ENCODE measurements around the gene HRH2.

The HRH2 gene

DNA sequence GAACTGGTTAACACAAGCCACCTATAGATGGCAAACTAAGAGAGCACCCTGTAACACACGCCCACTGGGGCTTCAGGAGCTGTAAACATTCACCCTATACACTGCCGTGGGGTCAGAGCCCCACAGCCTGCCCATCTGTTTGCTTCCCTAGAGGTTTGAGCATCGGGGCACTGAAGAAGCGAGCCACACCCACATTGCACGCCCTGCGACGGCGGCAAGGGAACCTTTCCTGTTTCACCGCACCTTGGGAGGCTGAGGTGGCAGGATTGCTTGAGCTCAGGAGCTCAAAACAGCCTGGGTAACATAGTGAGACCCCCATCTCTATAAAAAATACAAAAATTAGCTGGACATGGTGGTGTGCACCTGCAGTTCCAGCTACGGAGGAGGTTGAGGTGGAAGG is 76.6 kb downstream of the HRH2 start:
- Histone ChIP-seq H3K9me2 (replicated peaks; ENCODE audit: control insufficient read depth, low read length) (no peaks in the 10 kb centered on the region), H3K9me3 (ENCODE audit: control insufficient read depth, insufficient read depth, low read length) (no peaks in the 10 kb centered on the region), H3K27me3 (ENCODE audit: control insufficient read depth, low read length) (no peaks in the 10 kb centered on the region), H3K27ac (ENCODE audit: low read depth, low read length) (no peak overlapping the region), H3K4me2 (ENCODE audit: low read length) (no peak overlapping the region), H4K20me1 (ENCODE audit: control insufficient read depth, insufficient read depth, low read depth, low read length) (no peaks in the 10 kb centered on the region), H3K4me3 (ENCODE audit: low read length) (no peak overlapping the region), H3K4me1 (ENCODE audit: control insufficient read depth, low read length) (no peaks in the 10 kb centered on the region), H3K36me3 (ENCODE audit: control insufficient read depth, low read length) (no peaks in the 10 kb centered on the region), H3K79me2 (ENCODE audit: control insufficient read depth, low read length) (no peaks in the 10 kb centered on the region), H3F3A (ENCODE audit: control insufficient read depth, insufficient read depth) (no peaks in the 10 kb centered on the region)
- TF ChIP-seq EZH2phosphoT487 (IDR thresholded peaks at IDR 0.05; ENCODE audit: borderline replicate concordance, low read length), result no peak
- TF ChIP-seq, protein P1, sequence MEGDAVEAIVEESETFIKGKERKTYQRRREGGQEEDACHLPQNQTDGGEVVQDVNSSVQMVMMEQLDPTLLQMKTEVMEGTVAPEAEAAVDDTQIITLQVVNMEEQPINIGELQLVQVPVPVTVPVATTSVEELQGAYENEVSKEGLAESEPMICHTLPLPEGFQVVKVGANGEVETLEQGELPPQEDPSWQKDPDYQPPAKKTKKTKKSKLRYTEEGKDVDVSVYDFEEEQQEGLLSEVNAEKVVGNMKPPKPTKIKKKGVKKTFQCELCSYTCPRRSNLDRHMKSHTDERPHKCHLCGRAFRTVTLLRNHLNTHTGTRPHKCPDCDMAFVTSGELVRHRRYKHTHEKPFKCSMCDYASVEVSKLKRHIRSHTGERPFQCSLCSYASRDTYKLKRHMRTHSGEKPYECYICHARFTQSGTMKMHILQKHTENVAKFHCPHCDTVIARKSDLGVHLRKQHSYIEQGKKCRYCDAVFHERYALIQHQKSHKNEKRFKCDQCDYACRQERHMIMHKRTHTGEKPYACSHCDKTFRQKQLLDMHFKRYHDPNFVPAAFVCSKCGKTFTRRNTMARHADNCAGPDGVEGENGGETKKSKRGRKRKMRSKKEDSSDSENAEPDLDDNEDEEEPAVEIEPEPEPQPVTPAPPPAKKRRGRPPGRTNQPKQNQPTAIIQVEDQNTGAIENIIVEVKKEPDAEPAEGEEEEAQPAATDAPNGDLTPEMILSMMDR (IDR thresholded peaks at IDR 0.05; ENCODE audit: low read depth, low read length, poor library complexity, severe bottlenecking), result no peak

GRCh38 chr5:175735701-175736100 is 77.8 kb downstream of the HRH2 start:
- Histone ChIP-seq H3K79me2 (ENCODE audit: control insufficient read depth, low read length) (no peaks in the 10 kb centered on the region), H3K27me3 (ENCODE audit: control insufficient read depth, low read length) (peaks cover 4% of the 10 kb centered on the region), H3K4me2 (ENCODE audit: low read length) (no peak overlapping the region), H3F3A (ENCODE audit: control insufficient read depth, insufficient read depth) (no peaks in the 10 kb centered on the region), H3K27ac (ENCODE audit: low read depth, low read length) (no peak overlapping the region), H3K9me2 (replicated peaks; ENCODE audit: control insufficient read depth, low read length) (no peaks in the 10 kb centered on the region), H4K20me1 (ENCODE audit: control insufficient read depth, insufficient read depth, low read depth, low read length) (no peaks in the 10 kb centered on the region), H3K9me3 (ENCODE audit: control insufficient read depth, insufficient read depth, low read length) (no peaks in the 10 kb centered on the region), H3K36me3 (ENCODE audit: control insufficient read depth, low read length) (no peaks in the 10 kb centered on the region), H3K4me3 (ENCODE audit: low read length) (no peak overlapping the region), H3K4me1 (ENCODE audit: control insufficient read depth, low read length) (no peaks in the 10 kb centered on the region)
- TF ChIP-seq, protein P1 (IDR thresholded peaks at IDR 0.05; ENCODE audit: low read depth, low read length, poor library complexity, severe bottlenecking), result no peak
- TF ChIP-seq EZH2phosphoT487 (IDR thresholded peaks at IDR 0.05; ENCODE audit: borderline replicate concordance, low read length), result no peak

- Histone ChIP-seq H3K4me2 (ENCODE audit: low read length) (no peak overlapping the region), H3K79me2 (ENCODE audit: control insufficient read depth, low read length) (no peaks in the 10 kb centered on the region), H4K20me1 (ENCODE audit: control insufficient read depth, insufficient read depth, low read depth, low read length) (no peaks in the 10 kb centered on the region), H3K27ac (ENCODE audit: low read depth, low read length) (no peak overlapping the region), H3K4me3 (ENCODE audit: low read length) (no peak overlapping the region), H3K4me1 (ENCODE audit: control insufficient read depth, low read length) (no peaks in the 10 kb centered on the region), H3K27me3 (ENCODE audit: control insufficient read depth, low read length) (peaks cover 7% of the 10 kb centered on the region), H3K9me3 (ENCODE audit: control insufficient read depth, insufficient read depth, low read length) (no peaks in the 10 kb centered on the region), H3K36me3 (ENCODE audit: control insufficient read depth, low read length) (no peaks in the 10 kb centered on the region), H3K9me2 (replicated peaks; ENCODE audit: control insufficient read depth, low read length) (no peaks in the 10 kb centered on the region), H3F3A (ENCODE audit: control insufficient read depth, insufficient read depth) (no peaks in the 10 kb centered on the region)
- TF ChIP-seq, protein P1 (IDR thresholded peaks at IDR 0.05; ENCODE audit: low read depth, low read length, poor library complexity, severe bottlenecking), result no peak
- no peak for TF ChIP-seq EZH2phosphoT487 (IDR thresholded peaks at IDR 0.05; ENCODE audit: borderline replicate concordance, low read length)
Observed at GRCh38 chr5:175736652-175737051, 78.8 kb downstream of the HRH2 start.

GRCh38 chr5:175737481-175737880 is 79.6 kb downstream of the HRH2 start:
- no peaks in the 10 kb centered on the region for H4K20me1 ChIP-seq (ENCODE audit: control insufficient read depth, insufficient read depth, low read depth, low read length)
- no peak overlapping the region for H3K27ac ChIP-seq (ENCODE audit: low read depth, low read length)
- TF ChIP-seq, protein P1 (IDR thresholded peaks at IDR 0.05; ENCODE audit: low read depth, low read length, poor library complexity, severe bottlenecking), result no peak
- TF ChIP-seq EZH2phosphoT487 (IDR thresholded peaks at IDR 0.05; ENCODE audit: borderline replicate concordance, low read length), result no peak
- no peaks in the 10 kb centered on the region for H3K79me2 ChIP-seq (ENCODE audit: control insufficient read depth, low read length)
- no peaks in the 10 kb centered on the region for H3K9me2 ChIP-seq (replicated peaks; ENCODE audit: control insufficient read depth, low read length)
- peaks cover 12% of the 10 kb centered on the region for H3K27me3 ChIP-seq (ENCODE audit: control insufficient read depth, low read length)
- H3F3A ChIP-seq (ENCODE audit: control insufficient read depth, insufficient read depth), result no peaks in the 10 kb centered on the region
- no peaks in the 10 kb centered on the region for H3K36me3 ChIP-seq (ENCODE audit: control insufficient read depth, low read length)
- H3K4me3 ChIP-seq (ENCODE audit: low read length), result no peak overlapping the region
- H3K4me1 ChIP-seq (ENCODE audit: control insufficient read depth, low read length), result no peaks in the 10 kb centered on the region
- no peaks in the 10 kb centered on the region for H3K9me3 ChIP-seq (ENCODE audit: control insufficient read depth, insufficient read depth, low read length)
- H3K4me2 ChIP-seq (ENCODE audit: low read length), result no peak overlapping the region
